Head of caudate nucleus (tissue), 42 donors: Measurements from ENCODE around the gene MCOLN1.

Experiments used
- DNase-seq, 42 donors: peaks; one replicate each; pipeline versions ENCODE4 v3.0.0 to v3.0.0-alpha.2; 2020 to 2021; ENCODE audit warnings: mixed read lengths in 7 of 42
- intact Hi-C: fragments of 100-400 bp; cut with DNase I; formaldehyde crosslinking; loops from one replicate; pipeline ENCODE4 v1.15.0; 2022

Gene MCOLN1

GRCh38 chr19:7520131-7521051 is 2.0 kb upstream of the MCOLN1 start:
- intact Hi-C loops: loop anchor here (5.0 to 10.0 kb wide), 3 partner anchors 33 to 166 kb away; partner anchors contain the start of gene PEX11G
- peak in 27 of 42 donors; percentile 15 to 76 (median 50) for DNase-seq

- peak in 1 of 42 donors; percentile 33 for DNase-seq
- intact Hi-C loops: loop anchor here (5.0 to 10.0 kb wide), 3 partner anchors 34 to 167 kb away; partner anchors contain the start of gene PEX11G
Observed at GRCh38 chr19:7521551-7522071, 813 bp upstream of the MCOLN1 start.

GRCh38 chr19:7522923-7523667 is 671 bp downstream of the MCOLN1 start:
- intact Hi-C loops: loop anchor here (5.0 to 10.0 kb wide), 3 partner anchors 36 to 168 kb away; partner anchors contain the start of gene PEX11G
- peak in 1 of 42 donors; percentile 39 for DNase-seq

GRCh38 chr19:7524523-7524922 is 2.1 kb downstream of the MCOLN1 start:
- no peak for DNase-seq
- intact Hi-C loops: loop anchor here (5.0 to 10.0 kb wide), 3 partner anchors 37 to 170 kb away; partner anchors contain the start of gene PEX11G

GRCh38 chr19:7524992-7525739 is 2.7 kb downstream of the MCOLN1 start:
- DNase-seq: no peak
- intact Hi-C loops: loop anchor here (5.0 to 10.0 kb wide), 3 partner anchors 38 to 170 kb away; partner anchors contain the start of gene PEX11G

- DNase-seq: no peak
- intact Hi-C loops: loop anchor here (10.0 kb wide), 2 partner anchors 131 to 171 kb away; no protein-coding TSS in a partner anchor
Observed at GRCh38 chr19:7526059-7526929, 3.9 kb downstream of the MCOLN1 start.

- intact Hi-C loops: loop anchor here (10.0 kb wide), 2 partner anchors 133 to 173 kb away; no protein-coding TSS in a partner anchor
- DNase-seq: peak in 13 of 42 donors; percentile 25 to 58 (median 48)
Observed at GRCh38 chr19:7527516-7528191, 5.2 kb downstream of the MCOLN1 start.

- DNase-seq: no peak
- intact Hi-C loops: loop anchor here (10.0 kb wide), 2 partner anchors 133 to 173 kb away; no protein-coding TSS in a partner anchor
Observed at GRCh38 chr19:7528192-7528519, 5.7 kb downstream of the MCOLN1 start.

GRCh38 chr19:7528522-7529245 is 6.3 kb downstream of the MCOLN1 start:
- intact Hi-C loops: loop anchor here (10.0 kb wide), 2 partner anchors 134 to 174 kb away; no protein-coding TSS in a partner anchor
- DNase-seq: no peak

- intact Hi-C loops: loop anchor here (10.0 kb wide), 2 partner anchors 134 to 174 kb away; no protein-coding TSS in a partner anchor
- no peak for DNase-seq
Observed at GRCh38 chr19:7529246-7529600, 6.8 kb downstream of the MCOLN1 start.

- intact Hi-C loops: loop anchor here (10.0 kb wide), 2 partner anchors 135 to 175 kb away; no protein-coding TSS in a partner anchor
- no peak for DNase-seq
Observed at GRCh38 chr19:7529610-7530490, 7.4 kb downstream of the MCOLN1 start.

- DNase-seq: peak in 39 of 42 donors; percentile 26 to 78 (median 61)
- intact Hi-C loops: no loop called here
Observed at GRCh38 chr19:7533281-7533885, 11.0 kb downstream of the MCOLN1 start.

GRCh38 chr19:7533925-7534480 is 11.6 kb downstream of the MCOLN1 start:
- DNase-seq: peak; percentile 79 to 96 (median 90)
- intact Hi-C loops: no loop called here

- intact Hi-C loops: no loop called here
Observed at GRCh38 chr19:7534531-7535046, 12.2 kb downstream of the MCOLN1 start.

More at GRCh38 chr19:7534531-7535046, 12.2 kb downstream of the MCOLN1 start:
- DNase-seq: peak; percentile 69 to 95 (median 86)
